Measurements from ENCODE around the gene NFIX. TPM values are rescaled to one million over a fixed set of nuclear protein-coding genes. Genes with fewer than 3 reads are reported as not detected.

NFIX gene
- total and polyA plus RNA-seq, 12 donors: 1.3 to 72.8 (median 28.6) TPM

- no peaks in the 10 kb centered on the region for H3K36me3 ChIP-seq (replicated peaks in 1 of 2)
- peak overlapping the region in 1 of 5 donors; percentile 3 for H3K27ac ChIP-seq
- no peaks in the 10 kb centered on the region for H3K27me3 ChIP-seq
- 84 to 89% (median 87%) methylated on average over 28 of the region's 28 CpGs for WGBS, 4 donors
- no peak for TF ChIP-seq CTCF (IDR thresholded peaks at IDR 0.05)
- no peak for TF ChIP-seq POLR2A (IDR thresholded peaks at IDR 0.05)
- intact Hi-C loops (cut with DNase I): no loop called here
- no peak overlapping the region for H3K4me3 ChIP-seq
- H3K9me3 ChIP-seq (replicated peaks in 1 of 3): no peaks in the 10 kb centered on the region
- DNase-seq: no peak
- H3K4me1 ChIP-seq (replicated peaks in 1 of 2): peaks cover 18 to 27% of the 10 kb centered on the region in 2 donors
These were observed 13.9 kb downstream of the NFIX start for GRCh38 chr19:13008926-13009787.

GRCh38 chr19:13010038-13010991, 15.0 kb downstream of the NFIX start:
- no peak overlapping the region for H3K4me3 ChIP-seq
- H3K27me3 ChIP-seq: no peaks in the 10 kb centered on the region
- no peaks in the 10 kb centered on the region for H3K9me3 ChIP-seq (replicated peaks in 1 of 3)
- WGBS, 4 donors: 54 to 66% (median 62%) methylated on average over 50 to 62 of the region's 62 CpGs
- DNase-seq: no peak
- TF ChIP-seq POLR2A (IDR thresholded peaks at IDR 0.05) (no peak), CTCF (IDR thresholded peaks at IDR 0.05) (no peak)
- H3K36me3 ChIP-seq (replicated peaks in 1 of 2): no peaks in the 10 kb centered on the region
- H3K27ac ChIP-seq: peak overlapping the region in 1 of 5 donors; percentile 3
- H3K4me1 ChIP-seq (replicated peaks in 1 of 2): peaks cover 20 to 35% of the 10 kb centered on the region in 2 donors
- intact Hi-C loops (cut with DNase I): loop anchor here in 1 of 2 donors (2.0 kb wide), 1 partner anchor 14 kb away; no protein-coding TSS in a partner anchor

GRCh38 chr19:13010992-13011652, 15.8 kb downstream of the NFIX start:
- intact Hi-C loops (cut with DNase I): loop anchor here in 1 of 2 donors (2.0 kb wide), 1 partner anchor 14 kb away; no protein-coding TSS in a partner anchor
- Histone ChIP-seq H3K4me1 (replicated peaks in 1 of 2) (peaks cover 20 to 35% of the 10 kb centered on the region in 2 donors), H3K27me3 (no peaks in the 10 kb centered on the region), H3K27ac (no peak overlapping the region), H3K9me3 (replicated peaks in 1 of 3) (no peaks in the 10 kb centered on the region), H3K4me3 (no peak overlapping the region), H3K36me3 (replicated peaks in 1 of 2) (no peaks in the 10 kb centered on the region)
- 50 to 59% (median 55%) methylated on average over 27 to 39 of the region's 39 CpGs for WGBS, 4 donors
- TF ChIP-seq CTCF (IDR thresholded peaks at IDR 0.05) (no peak), POLR2A (IDR thresholded peaks at IDR 0.05) (no peak)
- DNase-seq: no peak

Measured in adrenal gland (tissue), 12 donors.